GM18873 (cell line): ENCODE measurements around the gene MMRN1.

Source experiments
- ATAC-seq: cut with Tn5 transposase; IDR thresholded peaks from one replicate; pipeline ENCODE4 v1.9.1; 2021; ENCODE audit warnings: mild to moderate bottlenecking, moderate library complexity, moderate number of reproducible peaks; ENCODE audit not compliant: unreplicated experiment, low FRiP score

The MMRN1 gene

DNA sequence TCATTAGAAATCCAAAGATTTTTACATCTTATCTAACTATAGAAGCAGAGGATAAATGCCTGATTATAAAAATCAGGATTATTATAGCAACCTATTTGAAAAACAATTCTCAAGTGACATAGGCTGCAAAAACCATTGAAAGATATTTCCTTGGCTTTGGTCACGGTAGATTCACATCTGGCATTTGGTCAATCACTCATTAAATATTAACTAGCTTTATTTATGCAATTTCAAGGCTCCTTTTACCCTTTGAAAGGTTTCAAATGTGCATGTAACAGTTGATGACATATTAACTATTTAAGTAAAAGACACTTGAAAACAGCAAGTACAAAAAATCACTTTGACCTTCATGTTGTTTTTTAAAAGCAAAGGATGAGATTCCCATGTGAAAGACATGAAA is 98.1 kb downstream of the MMRN1 start:
- no peak for ATAC-seq

DNA sequence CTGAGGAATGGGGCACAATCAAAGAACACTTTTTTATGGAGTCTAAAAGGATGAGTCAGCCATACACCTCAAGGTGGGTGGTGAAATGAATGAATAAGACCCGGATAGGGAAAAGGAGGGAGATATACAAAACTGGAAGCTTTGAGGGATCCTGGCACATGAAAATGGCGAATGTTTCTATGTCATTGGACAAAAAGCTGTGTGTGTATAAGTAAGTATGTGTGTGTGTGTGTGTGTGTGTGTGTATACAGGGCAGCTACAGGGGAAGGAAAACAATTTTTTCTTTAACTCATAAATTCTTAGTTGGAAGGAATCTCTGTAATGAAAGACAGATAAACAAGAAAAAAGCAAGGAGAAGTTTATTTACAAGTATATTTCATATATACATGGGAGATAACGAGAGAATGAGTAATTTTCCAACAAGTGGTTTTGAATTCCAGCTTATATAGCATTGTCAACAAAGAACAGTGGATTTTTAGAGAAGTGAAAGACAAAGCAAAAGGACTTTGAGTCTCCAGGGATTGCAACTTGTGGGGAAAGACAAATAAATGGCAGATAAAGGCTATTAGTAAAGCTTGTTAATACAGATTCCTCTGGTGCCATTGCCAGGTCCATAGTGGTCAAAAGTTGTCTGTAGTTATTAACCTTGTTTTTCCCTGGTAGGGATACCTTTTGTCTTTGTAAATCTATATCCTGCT is 99.7 kb downstream of the MMRN1 start:
- no peak for ATAC-seq

DNA sequence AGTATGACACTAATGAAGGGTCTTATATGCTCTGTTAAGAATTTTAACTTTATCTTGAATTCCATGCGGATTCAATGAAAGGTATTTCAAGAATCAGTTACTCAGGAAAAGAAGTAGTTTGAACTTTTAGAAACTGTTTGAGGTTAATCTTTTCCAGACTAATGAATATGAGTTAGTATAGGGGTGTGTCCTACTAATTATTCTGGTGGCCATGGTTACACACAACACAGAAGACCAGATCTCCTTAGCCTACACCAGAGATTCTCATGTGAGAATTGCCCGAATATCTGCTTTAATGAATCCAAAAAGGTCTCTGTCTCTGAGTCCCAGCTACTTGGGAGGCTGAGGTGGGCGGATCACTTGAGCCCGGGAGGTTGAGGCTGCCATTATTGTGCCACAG is 100.4 kb downstream of the MMRN1 start:
- no peak for ATAC-seq

DNA sequence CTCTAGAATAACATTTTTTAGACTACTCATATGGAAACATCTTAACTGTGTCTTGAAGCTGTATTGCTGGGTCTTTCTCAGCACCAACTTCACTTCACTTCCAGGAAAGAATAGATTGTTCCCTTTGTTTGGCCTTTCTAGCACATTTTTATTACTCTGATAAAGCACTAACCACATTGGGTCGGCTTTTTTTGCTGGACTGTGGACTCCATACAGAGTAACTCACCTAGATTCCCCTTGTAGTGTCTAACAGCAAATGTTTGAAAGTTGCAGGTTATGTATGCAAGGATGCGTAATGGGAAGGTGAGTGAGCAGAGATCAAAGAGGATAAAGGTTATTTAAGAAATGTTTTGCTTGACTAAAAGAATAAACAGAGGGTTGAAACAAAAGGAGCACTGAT is 101.2 kb downstream of the MMRN1 start:
- no peak for ATAC-seq

DNA sequence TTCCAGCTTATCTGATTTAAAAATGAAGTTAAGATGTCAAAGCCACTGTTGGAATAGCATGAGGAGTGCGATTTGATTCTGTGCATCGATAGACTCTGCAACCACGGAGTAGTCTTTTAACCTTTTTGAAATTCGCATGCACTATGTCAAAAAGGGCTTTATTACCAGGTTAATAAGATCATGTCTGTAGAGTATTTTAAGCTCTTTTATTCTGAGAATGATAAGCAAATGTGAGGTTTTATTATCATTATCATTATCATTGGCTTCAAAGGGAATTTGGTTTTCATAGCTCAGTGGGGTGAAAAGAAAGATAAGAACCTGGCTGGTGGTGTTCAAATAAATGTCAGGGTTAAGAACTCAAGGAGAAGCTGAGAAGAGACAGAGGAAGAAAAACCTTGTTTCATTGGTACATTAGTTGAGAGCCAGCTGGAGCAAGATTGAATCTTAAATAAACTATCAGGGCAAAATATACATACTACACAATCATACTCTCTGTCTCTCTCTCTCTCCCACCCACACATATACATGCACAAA is 102.6 kb downstream of the MMRN1 start:
- no peak for ATAC-seq

DNA sequence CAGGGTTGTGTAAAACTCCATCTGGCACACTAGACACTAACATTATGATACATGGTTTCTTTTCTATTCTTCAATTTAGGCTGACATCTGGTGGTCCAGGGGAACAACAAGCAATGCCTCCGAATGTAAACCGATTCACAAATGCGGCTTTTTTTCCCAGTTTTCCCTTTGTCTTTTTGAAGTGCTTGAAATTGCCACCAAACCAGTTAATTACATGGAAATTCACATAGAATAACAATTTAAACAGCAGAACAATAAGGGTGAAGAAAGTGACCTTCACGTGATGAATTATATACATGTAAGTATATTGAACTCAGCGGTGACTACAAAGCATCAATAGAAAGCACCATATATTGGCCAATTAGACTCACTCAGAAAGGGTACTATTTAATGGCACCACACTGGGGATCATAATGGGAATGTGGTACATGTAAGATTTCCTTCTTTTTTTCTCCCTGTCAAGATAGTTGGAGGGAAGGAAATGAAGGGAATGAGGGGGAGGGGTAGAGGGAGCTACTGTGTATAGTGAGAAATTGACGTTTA is 103.9 kb downstream of the MMRN1 start:
- ATAC-seq = no peak

DNA sequence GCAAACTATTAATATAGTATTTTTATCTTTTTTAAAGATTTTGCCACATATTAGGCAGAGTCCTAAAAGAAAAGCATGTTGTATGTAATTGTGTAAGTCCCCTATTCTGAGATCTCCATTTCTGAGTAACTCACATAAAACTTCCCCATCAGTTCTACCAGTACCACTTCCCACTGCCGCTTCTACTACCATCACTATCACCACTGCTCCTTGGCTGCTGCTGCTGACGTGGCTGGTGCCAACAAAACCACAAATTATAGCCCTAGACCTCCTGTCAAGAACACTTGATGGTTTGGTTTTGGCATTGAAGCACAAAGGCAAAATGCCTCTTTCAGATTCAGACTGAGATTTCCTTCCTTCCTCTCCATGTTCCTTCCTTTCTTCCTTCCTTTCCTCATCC is 106.4 kb downstream of the MMRN1 start:
- no peak for ATAC-seq

DNA sequence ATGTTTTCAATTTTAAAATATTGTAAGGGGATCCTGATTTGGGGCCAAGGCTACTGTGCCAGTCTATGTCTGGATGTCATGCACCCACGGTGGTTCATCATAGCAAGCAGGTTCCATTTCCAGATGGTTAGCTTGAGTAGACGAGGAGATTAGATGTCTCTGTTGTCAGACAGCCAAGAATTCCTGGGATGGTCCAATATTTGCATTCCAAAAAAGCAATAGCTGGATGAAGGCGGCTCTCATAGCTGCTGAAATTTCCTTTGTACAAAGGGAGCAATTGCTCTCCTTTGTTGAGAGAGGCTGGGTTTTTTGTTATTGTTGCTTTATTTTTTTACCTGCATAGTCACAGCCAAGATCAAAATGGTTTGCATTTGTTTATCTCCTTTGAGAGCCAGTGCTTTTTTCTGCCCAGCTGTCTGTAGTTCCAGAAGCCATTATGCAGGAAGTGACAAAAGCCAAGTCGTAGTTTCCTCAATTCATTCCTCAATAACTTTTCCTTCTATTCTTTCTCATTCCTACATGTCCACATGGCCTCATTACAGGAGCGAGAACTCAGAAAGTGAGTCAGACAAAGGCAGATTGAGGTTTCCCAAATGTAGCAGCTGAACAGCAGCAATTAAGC is 107.9 kb downstream of the MMRN1 start:
- no peak for ATAC-seq
